GM23338 (cell line): Measurements from ENCODE around the gene TCL1A. TPM values are rescaled to one million over a fixed set of nuclear protein-coding genes. Genes with fewer than 3 reads are reported as not detected.

Experiments used
- ATAC-seq: fragments of 200-7000 bp; cut with Tn5 transposase; 3 replicates; pipeline ENCODE4 v1.9.1; 2020
- DNase-seq: peaks from one replicate; pipeline ENCODE4 v3.0.0-alpha.2; 2015; ENCODE audit warnings: low spot score
- H2AFZ ChIP-seq: fragments of 200-600 bp; sonication (generic); 2 replicates; pipeline ENCODE4 v1.8.0; 2016; ENCODE audit warnings: antibody characterized with exemption, mild to moderate bottlenecking, moderate library complexity
- H3F3A ChIP-seq: fragments of 200-600 bp; sonication (generic); replicated peaks from 2 replicates; pipeline ENCODE4 v1.8.0; 2017; ENCODE audit warnings: antibody characterized with exemption, mixed run types, low read depth
- H3K27ac ChIP-seq: fragments of 200-600 bp; sonication (generic); 2 replicates; pipeline ENCODE4 v1.6.1; 2016; ENCODE audit warnings: low read depth
- H3K27me3 ChIP-seq: fragments of 200-600 bp; sonication (generic); 2 replicates; pipeline ENCODE4 v1.8.0; 2016; ENCODE audit warnings: mild to moderate bottlenecking, mixed run types, moderate library complexity; ENCODE audit not compliant: insufficient read depth
- H3K36me3 ChIP-seq: fragments of 200-600 bp; sonication (generic); 2 replicates; pipeline ENCODE4 v1.8.0; 2016; ENCODE audit warnings: mild to moderate bottlenecking; ENCODE audit not compliant: insufficient read depth
- H3K4me1 ChIP-seq: fragments of 200-600 bp; sonication (generic); 2 replicates; pipeline ENCODE4 v1.8.0; 2016; ENCODE audit warnings: mild to moderate bottlenecking, moderate library complexity; ENCODE audit not compliant: insufficient read depth
- H3K4me2 ChIP-seq: fragments of 200-600 bp; sonication (generic); 2 replicates; pipeline ENCODE4 v1.7.1; 2017; ENCODE audit warnings: mixed run types
- H3K4me3 ChIP-seq: fragments of 200-600 bp; sonication (generic); 2 replicates; pipeline ENCODE4 v1.6.1; 2016; ENCODE audit warnings: mixed run types
- H3K79me2 ChIP-seq: fragments of 200-600 bp; sonication (generic); replicated peaks from 2 replicates; pipeline ENCODE4 v1.8.0; 2017; ENCODE audit warnings: mild to moderate bottlenecking; ENCODE audit not compliant: insufficient read depth
- H3K9me2 ChIP-seq: fragments of 200-600 bp; sonication (generic); 2 replicates; pipeline ENCODE4 v1.8.0; 2017; ENCODE audit not compliant: insufficient read depth
- H4K20me1 ChIP-seq: fragments of 200-600 bp; sonication (generic); replicated peaks from 2 replicates; pipeline ENCODE4 v1.8.0; 2017; ENCODE audit warnings: mild to moderate bottlenecking; ENCODE audit not compliant: insufficient read depth
- H3K27ac Mint-ChIP-seq: 2 replicates; pipeline ENCODE4 v1.8.0; 2020; ENCODE audit warnings: inconsistent platforms, mild to moderate bottlenecking, moderate library complexity, mixed read lengths
- H3K27me3 Mint-ChIP-seq: 3 replicates; pipeline ENCODE4 v1.8.0; 2022; ENCODE audit warnings: low read depth, mild to moderate bottlenecking, moderate library complexity, mixed read lengths, inconsistent platforms; ENCODE audit not compliant: insufficient read depth, poor library complexity
- H3K36me3 Mint-ChIP-seq: 3 replicates; pipeline ENCODE4 v1.8.0; 2021; ENCODE audit warnings: low read depth, mild to moderate bottlenecking, inconsistent platforms, moderate library complexity, mixed read lengths
- H3K4me1 Mint-ChIP-seq: 3 replicates; pipeline ENCODE4 v1.8.0; 2020; ENCODE audit warnings: mild to moderate bottlenecking, inconsistent platforms, mixed read lengths
- H3K4me3 Mint-ChIP-seq: 3 replicates; pipeline ENCODE4 v1.8.0; 2021; ENCODE audit warnings: moderate library complexity, mild to moderate bottlenecking, inconsistent platforms, mixed read lengths
- H3K9me3 Mint-ChIP-seq: 3 replicates; pipeline ENCODE4 v1.8.0; 2020; ENCODE audit warnings: moderate library complexity, mild to moderate bottlenecking, inconsistent platforms, mixed read lengths
- CREB1 ChIP-seq: fragments of 250-450 bp; sonication (Bioruptor Pico); IDR thresholded peaks from 2 replicates; pipeline ENCODE4 v1.5.0; 2020; ENCODE audit warnings: low read depth, mild to moderate bottlenecking, moderate library complexity
- CTCF ChIP-seq, 2 experiments: fragments of 200-600 bp in 1 of 2; sonication (generic) in 1 of 2; conservative IDR thresholded peaks; 2 replicates each; pipeline versions ENCODE4 v1.5.1 to v1.6.1; 2016 to 2017; ENCODE audit warnings: antibody characterized with exemption in 2 of 2, low read depth in 2 of 2, mild to moderate bottlenecking in 2 of 2, moderate library complexity in 1 of 2
- EZH2 ChIP-seq: fragments of 200-600 bp; sonication (generic); IDR thresholded peaks from one replicate; pipeline ENCODE4 v1.8.0; 2017; ENCODE audit warnings: antibody characterized with exemption, mild to moderate bottlenecking, low read depth; ENCODE audit not compliant: unreplicated experiment
- EZH2phosphoT487 ChIP-seq: fragments of 200-600 bp; sonication (generic); IDR thresholded peaks from one replicate; pipeline ENCODE4 v1.8.1; 2018; ENCODE audit warnings: antibody characterized with exemption; ENCODE audit not compliant: unreplicated experiment
- JUNB ChIP-seq: IDR thresholded peaks from one replicate; pipeline ENCODE4 v1.6.1; 2016; ENCODE audit warnings: antibody characterized with exemption; ENCODE audit not compliant: unreplicated experiment
- POLR2AphosphoS5 ChIP-seq: IDR thresholded peaks from 2 replicates; pipeline ENCODE4 v1.6.1; 2016; ENCODE audit warnings: antibody characterized with exemption, low read depth
- STAT1 ChIP-seq: IDR thresholded peaks from one replicate; pipeline ENCODE4 v1.6.1; 2016; ENCODE audit warnings: antibody characterized with exemption; ENCODE audit not compliant: unreplicated experiment
- ZNF114 ChIP-seq: fragments of 250-450 bp; sonication (Bioruptor Pico); IDR thresholded peaks from 2 replicates; pipeline ENCODE4 v1.5.0; 2020; ENCODE audit warnings: mild to moderate bottlenecking, moderate library complexity
- ZNF331 ChIP-seq: fragments of 250-450 bp; sonication (Bioruptor Pico); IDR thresholded peaks from 2 replicates; pipeline ENCODE4 v1.5.0; 2020; ENCODE audit warnings: low read depth, mild to moderate bottlenecking, moderate library complexity
- polyA plus RNA-seq: library from polyadenylated mRNA; unstranded; fragments of >200 nt; fragmentation: Nextera tagmentation; extraction: Ambion mirVana; gene quantifications from 2 replicates; pipeline ENCODE4 v1.2.1, GENCODE V29; 2016
- total RNA-seq: library from RNA; depleted of rRNA; stranded (reverse); fragments of >200 nt; shearing (Covaris generic); gene quantifications from 2 replicates; pipeline ENCODE4 v1.2.3, GENCODE V29; 2014
- TF ChIP-seq, protein P1 (sequence below): IDR thresholded peaks from one replicate; pipeline ENCODE4 v1.6.1; 2018; ENCODE audit warnings: antibody characterized with exemption; ENCODE audit not compliant: unreplicated experiment
- TF ChIP-seq, protein P2 (sequence below): fragments of 250-450 bp; sonication (Bioruptor Pico); IDR thresholded peaks from 2 replicates; pipeline ENCODE4 v1.5.0; 2020; ENCODE audit warnings: mild to moderate bottlenecking, moderate library complexity
- TF ChIP-seq, protein P3 (sequence below): IDR thresholded peaks from 2 replicates; pipeline ENCODE4 v1.6.1; 2016; ENCODE audit warnings: antibody characterized with exemption

The TCL1A gene
- total and polyA plus RNA-seq, 2 experiments from 2014 or later = 3.6 to 5.3 TPM

DNA sequence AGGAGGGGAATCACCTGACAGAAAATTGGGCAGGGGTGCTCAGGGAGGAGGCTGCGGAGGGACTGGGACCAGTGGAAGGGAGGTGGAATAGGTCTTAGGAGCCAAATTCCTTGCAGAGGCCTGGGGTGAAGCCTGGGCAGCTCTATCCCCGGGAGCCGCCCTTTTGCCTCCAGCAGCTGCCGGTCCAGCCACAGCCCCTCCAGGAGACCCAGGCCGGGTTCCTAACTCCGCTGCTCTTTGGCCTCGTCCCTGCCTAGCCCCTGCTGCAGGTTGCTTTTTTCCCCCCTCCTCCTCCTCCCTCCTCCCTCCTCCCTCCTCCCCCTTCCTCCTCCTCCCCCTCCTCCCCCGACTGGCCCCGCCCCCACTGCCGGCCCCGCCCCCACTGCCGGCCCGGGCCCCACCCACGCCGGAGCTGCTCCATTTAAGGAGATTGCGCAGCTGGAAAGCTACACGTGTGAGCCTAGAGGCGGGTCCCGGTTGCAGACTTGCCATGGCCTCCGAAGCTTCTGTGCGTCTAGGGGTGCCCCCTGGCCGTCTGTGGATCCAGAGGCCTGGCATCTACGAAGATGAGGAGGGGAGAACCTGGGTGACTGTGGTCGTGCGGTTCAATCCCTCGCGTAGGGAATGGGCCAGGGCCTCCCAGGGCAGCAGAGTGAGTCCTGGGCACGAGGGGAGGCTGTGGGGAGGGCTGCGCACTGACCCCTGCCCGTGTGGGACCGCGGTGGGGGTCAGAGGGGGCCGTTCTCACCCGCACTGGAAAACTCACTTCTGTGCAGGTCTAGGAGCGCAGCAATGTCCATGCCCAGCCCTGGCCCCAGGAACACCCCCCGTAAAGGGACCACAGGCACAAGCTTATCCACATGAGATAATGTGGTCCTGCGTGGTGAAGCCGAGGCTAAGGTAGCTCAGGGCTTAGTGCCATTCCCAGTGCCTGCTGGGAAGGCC is 27.7 kb downstream of the TCL1A start, which contains the start of gene TCL1B:
Gene TCL1B (plus strand): TSS at position 449 of the 945 bp plus-strand sequence. CDS start 42 bp downstream, at position 491.
- H3K4me3 ChIP-seq = no peak within 1 kb of the TSS
- H2AFZ ChIP-seq = no peak within 1 kb of the TSS
- peaks cover 23% of the 10 kb centered on the region for H3K4me1 ChIP-seq
- no peak within 1 kb of the TSS for H3K27ac ChIP-seq
- H3F3A ChIP-seq = no peaks in the 10 kb centered on the region
- ATAC-seq (peak; percentile 73), DNase-seq (peak; percentile 71)
- no peak within 1 kb of the TSS for H3K27ac Mint-ChIP-seq
- no peaks in the 10 kb centered on the region for H3K36me3 Mint-ChIP-seq
- H3K4me1 Mint-ChIP-seq = peaks cover 22% of the 10 kb centered on the region
- no peaks in the 10 kb centered on the region for H3K36me3 ChIP-seq
- TF ChIP-seq, protein P1, sequence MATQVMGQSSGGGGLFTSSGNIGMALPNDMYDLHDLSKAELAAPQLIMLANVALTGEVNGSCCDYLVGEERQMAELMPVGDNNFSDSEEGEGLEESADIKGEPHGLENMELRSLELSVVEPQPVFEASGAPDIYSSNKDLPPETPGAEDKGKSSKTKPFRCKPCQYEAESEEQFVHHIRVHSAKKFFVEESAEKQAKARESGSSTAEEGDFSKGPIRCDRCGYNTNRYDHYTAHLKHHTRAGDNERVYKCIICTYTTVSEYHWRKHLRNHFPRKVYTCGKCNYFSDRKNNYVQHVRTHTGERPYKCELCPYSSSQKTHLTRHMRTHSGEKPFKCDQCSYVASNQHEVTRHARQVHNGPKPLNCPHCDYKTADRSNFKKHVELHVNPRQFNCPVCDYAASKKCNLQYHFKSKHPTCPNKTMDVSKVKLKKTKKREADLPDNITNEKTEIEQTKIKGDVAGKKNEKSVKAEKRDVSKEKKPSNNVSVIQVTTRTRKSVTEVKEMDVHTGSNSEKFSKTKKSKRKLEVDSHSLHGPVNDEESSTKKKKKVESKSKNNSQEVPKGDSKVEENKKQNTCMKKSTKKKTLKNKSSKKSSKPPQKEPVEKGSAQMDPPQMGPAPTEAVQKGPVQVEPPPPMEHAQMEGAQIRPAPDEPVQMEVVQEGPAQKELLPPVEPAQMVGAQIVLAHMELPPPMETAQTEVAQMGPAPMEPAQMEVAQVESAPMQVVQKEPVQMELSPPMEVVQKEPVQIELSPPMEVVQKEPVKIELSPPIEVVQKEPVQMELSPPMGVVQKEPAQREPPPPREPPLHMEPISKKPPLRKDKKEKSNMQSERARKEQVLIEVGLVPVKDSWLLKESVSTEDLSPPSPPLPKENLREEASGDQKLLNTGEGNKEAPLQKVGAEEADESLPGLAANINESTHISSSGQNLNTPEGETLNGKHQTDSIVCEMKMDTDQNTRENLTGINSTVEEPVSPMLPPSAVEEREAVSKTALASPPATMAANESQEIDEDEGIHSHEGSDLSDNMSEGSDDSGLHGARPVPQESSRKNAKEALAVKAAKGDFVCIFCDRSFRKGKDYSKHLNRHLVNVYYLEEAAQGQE = no peak
- TF ChIP-seq POLR2AphosphoS5 = no peak
- TF ChIP-seq CTCF (conservative IDR thresholded peaks at IDR 0.05; ENCODE audit: low read depth in 2 of 2) = no peak
- TF ChIP-seq CREB1 (CRISPR knock-in tag) = no peak
- TF ChIP-seq ZNF114 (CRISPR knock-in tag) = no peak
- TF ChIP-seq STAT1 = no peak
- TF ChIP-seq EZH2phosphoT487 = no peak
- no peak for TF ChIP-seq JUNB
- no peak for TF ChIP-seq EZH2
- TF ChIP-seq, protein P2, sequence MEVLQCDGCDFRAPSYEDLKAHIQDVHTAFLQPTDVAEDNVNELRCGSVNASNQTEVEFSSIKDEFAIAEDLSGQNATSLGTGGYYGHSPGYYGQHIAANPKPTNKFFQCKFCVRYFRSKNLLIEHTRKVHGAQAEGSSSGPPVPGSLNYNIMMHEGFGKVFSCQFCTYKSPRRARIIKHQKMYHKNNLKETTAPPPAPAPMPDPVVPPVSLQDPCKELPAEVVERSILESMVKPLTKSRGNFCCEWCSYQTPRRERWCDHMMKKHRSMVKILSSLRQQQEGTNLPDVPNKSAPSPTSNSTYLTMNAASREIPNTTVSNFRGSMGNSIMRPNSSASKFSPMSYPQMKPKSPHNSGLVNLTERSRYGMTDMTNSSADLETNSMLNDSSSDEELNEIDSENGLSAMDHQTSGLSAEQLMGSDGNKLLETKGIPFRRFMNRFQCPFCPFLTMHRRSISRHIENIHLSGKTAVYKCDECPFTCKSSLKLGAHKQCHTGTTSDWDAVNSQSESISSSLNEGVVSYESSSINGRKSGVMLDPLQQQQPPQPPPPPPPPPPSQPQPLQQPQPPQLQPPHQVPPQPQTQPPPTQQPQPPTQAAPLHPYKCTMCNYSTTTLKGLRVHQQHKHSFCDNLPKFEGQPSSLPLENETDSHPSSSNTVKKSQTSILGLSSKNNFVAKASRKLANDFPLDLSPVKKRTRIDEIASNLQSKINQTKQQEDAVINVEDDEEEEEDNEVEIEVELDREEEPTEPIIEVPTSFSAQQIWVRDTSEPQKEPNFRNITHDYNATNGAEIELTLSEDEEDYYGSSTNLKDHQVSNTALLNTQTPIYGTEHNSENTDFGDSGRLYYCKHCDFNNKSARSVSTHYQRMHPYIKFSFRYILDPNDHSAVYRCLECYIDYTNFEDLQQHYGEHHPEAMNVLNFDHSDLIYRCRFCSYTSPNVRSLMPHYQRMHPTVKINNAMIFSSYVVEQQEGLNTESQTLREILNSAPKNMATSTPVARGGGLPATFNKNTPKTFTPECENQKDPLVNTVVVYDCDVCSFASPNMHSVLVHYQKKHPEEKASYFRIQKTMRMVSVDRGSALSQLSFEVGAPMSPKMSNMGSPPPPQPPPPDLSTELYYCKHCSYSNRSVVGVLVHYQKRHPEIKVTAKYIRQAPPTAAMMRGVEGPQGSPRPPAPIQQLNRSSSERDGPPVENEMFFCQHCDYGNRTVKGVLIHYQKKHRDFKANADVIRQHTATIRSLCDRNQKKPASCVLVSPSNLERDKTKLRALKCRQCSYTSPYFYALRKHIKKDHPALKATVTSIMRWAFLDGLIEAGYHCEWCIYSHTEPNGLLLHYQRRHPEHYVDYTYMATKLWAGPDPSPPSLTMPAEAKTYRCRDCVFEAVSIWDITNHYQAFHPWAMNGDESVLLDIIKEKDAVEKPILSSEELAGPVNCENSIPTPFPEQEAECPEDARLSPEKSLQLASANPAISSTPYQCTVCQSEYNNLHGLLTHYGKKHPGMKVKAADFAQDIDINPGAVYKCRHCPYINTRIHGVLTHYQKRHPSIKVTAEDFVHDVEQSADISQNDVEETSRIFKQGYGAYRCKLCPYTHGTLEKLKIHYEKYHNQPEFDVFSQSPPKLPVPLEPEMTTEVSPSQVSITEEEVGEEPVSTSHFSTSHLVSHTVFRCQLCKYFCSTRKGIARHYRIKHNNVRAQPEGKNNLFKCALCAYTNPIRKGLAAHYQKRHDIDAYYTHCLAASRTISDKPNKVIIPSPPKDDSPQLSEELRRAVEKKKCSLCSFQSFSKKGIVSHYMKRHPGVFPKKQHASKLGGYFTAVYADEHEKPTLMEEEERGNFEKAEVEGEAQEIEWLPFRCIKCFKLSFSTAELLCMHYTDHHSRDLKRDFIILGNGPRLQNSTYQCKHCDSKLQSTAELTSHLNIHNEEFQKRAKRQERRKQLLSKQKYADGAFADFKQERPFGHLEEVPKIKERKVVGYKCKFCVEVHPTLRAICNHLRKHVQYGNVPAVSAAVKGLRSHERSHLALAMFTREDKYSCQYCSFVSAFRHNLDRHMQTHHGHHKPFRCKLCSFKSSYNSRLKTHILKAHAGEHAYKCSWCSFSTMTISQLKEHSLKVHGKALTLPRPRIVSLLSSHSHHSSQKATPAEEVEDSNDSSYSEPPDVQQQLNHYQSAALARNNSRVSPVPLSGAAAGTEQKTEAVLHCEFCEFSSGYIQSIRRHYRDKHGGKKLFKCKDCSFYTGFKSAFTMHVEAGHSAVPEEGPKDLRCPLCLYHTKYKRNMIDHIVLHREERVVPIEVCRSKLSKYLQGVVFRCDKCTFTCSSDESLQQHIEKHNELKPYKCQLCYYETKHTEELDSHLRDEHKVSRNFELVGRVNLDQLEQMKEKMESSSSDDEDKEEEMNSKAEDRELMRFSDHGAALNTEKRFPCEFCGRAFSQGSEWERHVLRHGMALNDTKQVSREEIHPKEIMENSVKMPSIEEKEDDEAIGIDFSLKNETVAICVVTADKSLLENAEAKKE = no peak
- no peak for TF ChIP-seq ZNF331
- TF ChIP-seq, protein P3, sequence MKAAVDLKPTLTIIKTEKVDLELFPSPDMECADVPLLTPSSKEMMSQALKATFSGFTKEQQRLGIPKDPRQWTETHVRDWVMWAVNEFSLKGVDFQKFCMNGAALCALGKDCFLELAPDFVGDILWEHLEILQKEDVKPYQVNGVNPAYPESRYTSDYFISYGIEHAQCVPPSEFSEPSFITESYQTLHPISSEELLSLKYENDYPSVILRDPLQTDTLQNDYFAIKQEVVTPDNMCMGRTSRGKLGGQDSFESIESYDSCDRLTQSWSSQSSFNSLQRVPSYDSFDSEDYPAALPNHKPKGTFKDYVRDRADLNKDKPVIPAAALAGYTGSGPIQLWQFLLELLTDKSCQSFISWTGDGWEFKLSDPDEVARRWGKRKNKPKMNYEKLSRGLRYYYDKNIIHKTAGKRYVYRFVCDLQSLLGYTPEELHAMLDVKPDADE = no peak
- H3K27me3 Mint-ChIP-seq = peaks cover 10% of the 10 kb centered on the region
- no peak within 1 kb of the TSS; the same call in 2 of the 3 replicates for H3K4me3 Mint-ChIP-seq
- no peaks in the 10 kb centered on the region; the same call in 1 of the 2 replicates for H3K9me2 ChIP-seq
- no peaks in the 10 kb centered on the region for H3K27me3 ChIP-seq
- no peaks in the 10 kb centered on the region for H4K20me1 ChIP-seq
- H3K4me2 ChIP-seq = peak within 1 kb of the TSS; percentile 24
- no peaks in the 10 kb centered on the region for H3K9me3 Mint-ChIP-seq
- H3K79me2 ChIP-seq = no peaks in the 10 kb centered on the region
